Stimulated activated CD4-positive, alpha-beta T cell treated with anti-CD3 and anti-CD28 coated beads, Interleukin-12 subunit alpha, Interleukin-12 subunit beta, amount 100 ng/mL, for 48 hours (primary cell): ENCODE results near the gene ZNF628.
A peak's percentile ranks its signal among the peaks of the same experiment; 100 is the strongest.

Source experiments
- DNase-seq, 3 donors: peaks; one replicate each; pipeline ENCODE4 v3.0.0-alpha.2; 2020; ENCODE audit warnings: low read depth in 2 of 3, low spot score in 1 of 3

Gene ZNF628

DNA sequence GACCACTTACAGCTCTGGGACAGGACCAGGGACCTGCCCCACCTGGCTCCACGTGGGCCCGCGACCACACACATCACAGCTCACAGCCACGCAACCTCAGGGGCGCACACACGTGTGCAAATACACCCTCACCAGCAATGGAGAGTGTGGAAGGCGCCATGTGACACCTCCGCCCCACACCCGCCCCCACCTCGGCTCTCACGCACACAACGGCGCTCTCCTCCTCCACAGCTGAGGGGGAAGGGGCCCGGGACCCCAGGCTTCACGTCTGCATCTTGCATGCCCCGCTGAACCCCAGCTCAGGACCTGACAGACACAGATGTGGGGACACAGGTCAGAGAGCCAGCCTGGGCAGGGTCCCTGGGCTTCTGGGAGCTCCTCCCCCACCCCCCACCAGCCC, 26.9 kb upstream of the ZNF628 start:
- DNase-seq: no peak

DNA sequence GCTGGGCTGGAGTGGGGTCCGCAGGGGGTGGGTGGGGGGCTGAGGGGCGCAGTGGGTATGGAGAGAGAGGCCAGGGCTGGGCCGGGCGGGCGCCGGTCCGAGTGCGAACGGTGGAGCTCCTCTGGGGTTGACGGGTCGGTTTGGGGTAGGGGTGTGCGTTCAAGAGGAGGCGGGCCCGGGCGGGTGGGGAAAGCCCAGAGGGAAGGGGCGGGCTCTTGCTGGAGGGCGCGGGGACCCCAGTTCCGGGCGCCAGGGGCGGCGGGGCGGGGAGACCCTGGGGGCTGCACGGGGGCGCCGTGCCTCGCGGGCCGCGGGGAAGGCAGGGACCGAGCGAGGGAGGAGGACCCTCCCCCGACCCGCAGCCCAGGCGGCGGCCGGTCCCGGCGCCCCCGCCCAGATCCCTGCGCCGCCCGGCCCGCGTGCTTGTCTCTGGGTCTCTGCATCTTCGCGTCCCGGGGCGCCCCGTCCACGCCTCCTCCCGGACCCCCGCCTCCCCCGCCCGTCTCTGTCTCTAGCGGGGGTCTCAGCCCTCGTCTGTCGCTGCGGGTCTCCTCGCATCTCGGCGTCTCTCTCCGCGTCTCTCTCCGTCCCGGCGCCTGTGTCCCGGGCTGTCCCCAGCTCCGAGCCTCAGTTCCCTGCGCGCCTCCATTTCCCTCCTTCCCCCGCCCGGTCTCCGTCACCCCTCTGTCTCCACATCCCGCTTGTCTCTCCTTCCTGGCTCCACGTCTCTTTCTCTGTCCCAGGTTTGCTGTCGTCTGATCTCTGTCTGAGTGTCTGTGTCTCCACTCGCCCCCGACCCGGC, 25.1 kb upstream of the ZNF628 start:
- no peak for DNase-seq

DNA sequence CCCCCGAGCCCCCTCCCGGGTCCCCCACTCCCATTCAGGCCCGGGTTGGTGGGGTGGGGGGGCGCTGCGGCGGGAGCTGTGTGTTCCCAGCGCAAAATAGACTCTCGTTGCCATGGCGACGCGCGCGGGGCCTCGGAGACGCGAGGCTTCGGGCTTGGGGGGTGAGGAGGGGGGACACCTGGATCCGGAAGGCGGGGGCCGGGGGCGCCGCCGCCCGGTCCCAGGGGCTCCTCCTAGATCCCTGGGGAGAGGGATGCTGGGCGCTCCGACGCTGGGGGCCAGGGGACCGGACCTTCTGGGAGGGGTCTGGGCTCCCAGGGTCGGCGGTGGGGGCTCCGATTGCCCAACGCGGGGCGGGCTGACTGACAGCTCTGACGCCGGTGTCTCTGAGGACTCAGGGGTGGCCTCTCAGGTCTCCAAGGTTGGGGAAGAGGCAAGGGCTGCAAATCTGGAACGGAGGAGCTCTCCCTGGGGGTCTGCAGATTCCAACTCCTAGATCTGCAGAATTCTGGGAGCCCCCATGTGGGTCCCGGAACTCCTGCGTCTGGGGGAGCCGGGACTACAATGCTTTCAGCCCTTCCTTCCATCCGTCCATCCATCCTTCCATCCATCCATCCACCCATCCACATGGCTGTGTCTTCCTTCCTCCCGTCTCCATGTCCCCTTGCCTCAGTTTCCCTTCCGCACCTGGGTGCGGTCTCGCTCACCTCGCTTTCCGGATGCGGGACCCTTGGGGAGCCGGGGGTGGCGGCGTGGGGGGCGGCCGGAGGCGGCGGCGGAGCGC, 24.3 kb upstream of the ZNF628 start:
- DNase-seq: no peak

DNA sequence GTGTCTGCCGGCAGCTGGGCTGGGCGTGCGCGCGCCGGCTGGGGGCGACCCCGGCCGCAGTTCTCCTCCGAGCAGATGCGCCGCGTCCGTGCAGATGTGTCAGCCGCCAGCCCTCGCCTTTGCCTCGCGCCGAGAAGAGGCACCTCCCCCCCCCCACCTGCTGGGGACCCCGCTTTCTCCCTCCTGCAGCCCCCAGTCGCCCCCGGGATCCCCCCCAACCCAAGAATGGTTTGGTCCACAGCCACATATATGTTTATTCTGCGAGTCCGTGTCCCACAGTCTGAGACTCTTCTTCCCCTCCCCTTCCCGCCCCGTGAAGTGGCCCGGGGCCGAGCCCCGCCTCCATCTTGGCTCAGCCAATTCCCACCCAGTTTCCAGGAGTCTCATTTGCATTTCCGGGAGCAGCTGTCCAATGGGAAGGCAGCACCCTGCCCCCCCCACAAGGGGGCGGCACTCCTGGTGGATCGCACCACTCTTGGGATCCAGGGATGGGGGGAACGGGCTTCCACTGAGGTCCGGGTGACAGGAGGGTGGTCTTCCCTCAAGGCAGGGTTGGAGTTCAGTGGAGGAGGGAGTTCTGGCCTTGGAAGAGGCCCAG, 23.6 kb upstream of the ZNF628 start:
- DNase-seq: peak in 1 of 3 donors; percentile 35

DNA sequence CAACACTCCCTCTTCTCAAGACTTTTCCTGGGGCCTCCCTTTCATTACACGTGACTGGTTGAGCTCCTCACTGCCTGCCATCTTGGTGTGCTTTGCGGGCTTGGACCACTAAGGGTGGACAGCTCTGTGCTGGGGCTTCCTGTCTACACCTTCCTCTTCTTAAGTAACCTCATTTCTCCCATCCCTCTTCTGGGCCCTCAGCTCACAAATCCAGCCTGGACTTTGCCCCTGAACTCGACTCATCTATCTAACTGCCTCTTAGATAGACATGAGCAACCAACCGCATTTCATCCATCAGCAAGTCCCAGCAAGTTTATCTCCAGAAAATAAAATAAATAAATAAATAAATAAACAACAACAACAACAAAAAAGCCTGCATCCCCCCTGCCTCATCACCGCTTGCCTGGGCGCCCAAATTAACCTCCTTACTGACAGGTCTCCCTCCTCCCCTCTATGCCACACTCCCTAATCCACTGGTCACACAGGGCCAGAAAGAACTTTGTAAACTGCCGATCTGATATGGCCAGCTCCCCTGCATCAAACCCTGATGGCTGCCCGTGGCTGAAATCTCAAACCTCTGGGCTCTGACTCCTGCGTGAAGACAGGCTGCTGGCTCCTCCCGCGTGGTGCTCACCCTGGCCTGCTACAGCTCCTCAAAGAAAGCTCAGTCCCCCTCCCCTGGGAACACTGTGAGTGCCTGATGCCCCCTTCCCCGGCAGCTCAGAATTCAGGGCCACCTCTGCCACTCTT, 22.7 kb upstream of the ZNF628 start:
- DNase-seq: no peak

DNA sequence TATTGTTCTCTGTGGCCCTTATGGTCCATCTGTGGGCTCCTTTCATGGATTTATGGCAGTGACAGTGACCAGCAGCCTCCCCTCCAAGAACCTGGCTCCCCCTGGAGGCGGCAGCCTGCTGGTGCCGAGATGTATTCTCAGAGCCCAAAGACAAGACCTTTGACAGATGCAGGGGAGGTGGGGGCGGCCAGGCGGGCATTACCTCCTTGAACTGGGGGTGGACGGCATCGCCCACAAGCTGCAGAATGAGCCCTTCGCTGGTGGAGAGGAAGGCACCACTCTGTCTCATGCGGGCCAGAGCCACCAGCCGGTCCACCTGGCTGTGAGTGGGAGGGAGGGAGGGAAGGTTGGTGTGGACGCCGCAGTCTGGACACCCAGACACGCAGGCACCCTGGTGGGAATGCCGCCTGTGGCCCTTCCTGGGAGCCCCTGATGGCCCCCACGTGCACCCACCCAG, 21.6 kb upstream of the ZNF628 start:
- DNase-seq: no peak

DNA sequence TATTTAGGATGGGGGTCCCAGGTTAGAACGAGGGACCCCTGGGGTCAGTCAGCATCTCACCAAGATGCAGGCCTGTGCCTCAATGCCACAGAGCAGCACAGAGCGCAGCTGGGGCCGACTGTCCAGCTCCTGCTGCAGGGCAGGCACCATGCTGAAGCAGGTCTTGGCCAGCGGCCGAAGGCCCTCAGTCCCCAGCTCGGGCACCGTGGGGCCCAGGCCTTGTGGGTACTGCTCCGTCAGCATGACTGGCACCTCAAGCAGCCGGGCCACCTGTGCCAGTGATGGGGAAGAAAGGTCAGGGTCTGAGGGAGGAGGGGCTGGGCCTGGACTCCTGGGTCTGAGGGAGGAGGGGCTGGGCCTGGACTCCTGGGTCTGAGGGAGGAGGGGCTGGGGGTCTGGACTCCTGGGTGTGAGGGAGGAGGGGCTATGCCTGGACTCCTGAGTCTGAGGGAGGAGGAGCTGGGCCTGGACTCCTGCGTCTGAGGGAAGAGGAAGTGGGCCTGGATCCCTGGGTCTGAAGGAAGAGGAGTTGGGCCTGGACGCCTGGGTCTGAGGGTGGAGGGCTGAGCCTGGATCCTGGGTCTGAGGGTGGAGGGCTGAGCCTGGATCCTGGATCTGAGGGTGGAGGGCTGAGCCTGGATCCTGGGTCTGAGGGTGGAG, 20.7 kb upstream of the ZNF628 start:
- no peak for DNase-seq

DNA sequence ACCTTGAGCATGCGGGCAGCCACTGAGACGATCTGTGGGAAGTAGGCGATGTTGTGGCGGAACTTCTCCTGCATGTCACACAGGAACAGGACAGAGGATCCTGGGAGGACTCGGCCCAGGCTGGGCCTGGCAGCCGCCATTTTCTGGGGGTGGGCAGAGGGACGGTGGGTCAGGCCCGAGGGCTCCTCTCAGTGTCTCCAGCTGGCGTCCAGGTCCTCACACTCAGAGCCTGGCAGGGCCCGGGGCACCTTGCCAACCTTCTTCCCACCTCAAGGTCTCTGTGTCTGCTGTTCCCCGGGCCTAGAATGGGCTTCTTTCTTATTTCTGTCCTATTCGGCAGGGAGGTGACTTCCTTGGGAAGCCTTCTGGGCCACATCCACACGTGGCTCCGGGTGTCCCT, 20.1 kb upstream of the ZNF628 start:
- no peak for DNase-seq

DNA sequence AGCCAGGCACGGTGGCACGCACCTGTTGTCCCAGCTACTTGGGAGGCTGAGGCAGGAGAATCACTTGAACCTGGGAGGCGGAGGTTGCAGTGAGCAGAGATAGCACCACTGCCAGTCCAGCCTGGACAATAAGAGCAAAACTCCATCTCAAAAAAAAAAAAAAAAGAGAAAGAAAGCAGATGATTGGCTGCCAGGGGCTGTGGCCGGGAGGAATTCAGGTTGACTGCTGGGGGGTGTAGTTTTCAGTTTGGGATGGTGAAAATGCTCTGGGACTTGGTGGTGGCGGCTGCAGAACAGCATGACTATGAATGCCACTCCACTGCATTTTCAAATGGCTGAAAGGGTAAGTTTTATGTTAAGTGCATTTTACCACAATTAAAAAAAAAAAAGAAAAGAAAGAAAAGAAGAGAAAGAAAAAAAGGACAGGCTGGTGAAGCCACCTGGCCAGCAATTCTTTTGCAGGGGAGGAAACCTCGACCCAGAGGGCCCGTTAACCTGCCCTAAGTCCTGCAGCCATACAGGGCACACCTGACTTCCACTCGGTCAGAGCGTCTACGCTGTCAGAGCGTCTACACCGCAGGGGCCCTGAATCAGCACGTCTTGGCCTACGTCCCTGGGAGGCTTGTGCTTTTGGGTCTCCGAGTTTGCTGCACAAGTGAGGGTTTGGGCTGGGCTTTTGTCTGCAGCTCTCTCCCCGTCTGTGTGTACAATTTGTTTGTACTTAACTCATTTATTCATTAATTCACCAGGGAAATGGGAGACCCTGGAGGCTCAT, 18.5 kb upstream of the ZNF628 start:
- no peak for DNase-seq

DNA sequence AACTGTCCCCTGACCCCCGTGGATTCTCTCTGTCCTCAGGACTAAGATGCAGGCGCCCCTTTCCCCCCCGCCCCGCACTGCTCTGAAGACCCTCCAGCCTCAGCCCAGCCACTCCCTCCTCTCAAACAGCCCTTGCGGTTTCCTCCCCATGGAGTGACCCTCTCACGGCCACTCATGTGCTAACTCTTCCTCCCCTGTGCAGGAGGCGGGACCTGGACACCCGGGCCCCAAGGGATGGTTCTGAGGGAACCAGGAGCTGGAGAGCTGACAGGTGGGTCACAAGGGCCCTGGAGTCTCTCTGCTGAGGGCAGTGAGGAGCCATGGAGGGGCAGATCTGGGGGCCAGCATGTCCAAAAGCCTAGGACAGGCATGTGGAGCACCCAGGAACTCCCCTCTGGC, 16.9 kb upstream of the ZNF628 start:
- DNase-seq: no peak

DNA sequence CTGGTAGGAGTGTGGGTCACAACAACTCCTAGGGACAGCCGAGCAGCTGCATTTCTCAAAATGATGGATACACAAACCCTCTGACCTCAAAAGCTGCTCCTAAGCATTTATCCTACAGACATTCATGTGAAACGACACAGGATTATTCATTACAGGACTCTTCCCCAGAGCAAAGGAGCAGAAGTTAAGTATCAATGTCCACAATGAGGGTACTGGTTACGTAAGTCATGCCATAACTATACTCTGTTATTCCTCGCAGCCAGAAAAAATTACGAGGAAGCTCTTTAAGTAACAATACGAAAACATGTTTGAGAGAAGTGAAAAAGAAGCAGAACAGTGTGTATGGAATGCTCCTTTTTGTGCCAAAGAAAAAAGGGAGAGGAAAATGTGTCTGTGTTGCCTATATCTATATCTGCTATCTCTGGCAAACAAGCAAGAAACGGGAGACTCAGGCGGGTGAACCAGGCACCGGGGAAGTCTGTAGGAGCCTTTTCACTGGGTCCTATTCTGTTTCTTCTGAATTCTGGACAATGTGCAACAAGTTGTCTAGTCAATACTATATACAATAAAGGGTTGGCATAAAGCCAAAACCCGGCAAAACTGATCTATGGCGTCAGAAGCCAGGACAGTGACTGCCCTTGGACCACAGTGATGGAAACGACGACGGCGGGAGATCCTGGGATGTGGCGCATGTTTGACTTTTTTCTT, 16.3 kb upstream of the ZNF628 start:
- no peak for DNase-seq

DNA sequence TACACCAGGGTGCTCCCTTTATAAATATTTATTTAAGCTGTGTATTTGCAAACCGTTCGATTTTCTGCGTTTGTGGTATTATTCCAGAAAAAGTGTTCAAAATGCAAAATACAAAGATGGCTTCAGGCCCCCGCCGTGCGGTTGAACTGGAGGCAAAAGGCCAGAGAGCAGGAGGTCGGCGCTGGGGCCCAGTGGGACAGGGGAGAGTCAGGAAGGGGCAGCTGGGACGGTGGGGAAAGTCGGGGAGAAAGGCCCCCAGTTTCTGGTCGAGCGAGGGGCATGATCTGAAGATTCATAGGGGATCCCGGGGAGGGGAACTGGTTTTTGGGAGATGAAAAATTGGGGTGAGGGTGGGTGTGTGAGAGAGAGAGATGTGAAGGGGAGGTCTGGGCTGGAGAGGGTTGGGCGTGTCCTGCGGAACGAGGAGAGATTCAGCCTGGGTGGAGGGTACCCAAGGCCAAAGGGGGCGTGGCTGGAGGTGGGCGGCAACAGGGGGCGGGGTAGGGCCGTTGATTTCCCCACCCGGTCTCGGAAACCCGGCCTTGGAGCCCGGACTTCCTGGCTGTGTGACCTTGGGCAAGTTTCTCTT, 15.7 kb upstream of the ZNF628 start:
- no peak for DNase-seq

DNA sequence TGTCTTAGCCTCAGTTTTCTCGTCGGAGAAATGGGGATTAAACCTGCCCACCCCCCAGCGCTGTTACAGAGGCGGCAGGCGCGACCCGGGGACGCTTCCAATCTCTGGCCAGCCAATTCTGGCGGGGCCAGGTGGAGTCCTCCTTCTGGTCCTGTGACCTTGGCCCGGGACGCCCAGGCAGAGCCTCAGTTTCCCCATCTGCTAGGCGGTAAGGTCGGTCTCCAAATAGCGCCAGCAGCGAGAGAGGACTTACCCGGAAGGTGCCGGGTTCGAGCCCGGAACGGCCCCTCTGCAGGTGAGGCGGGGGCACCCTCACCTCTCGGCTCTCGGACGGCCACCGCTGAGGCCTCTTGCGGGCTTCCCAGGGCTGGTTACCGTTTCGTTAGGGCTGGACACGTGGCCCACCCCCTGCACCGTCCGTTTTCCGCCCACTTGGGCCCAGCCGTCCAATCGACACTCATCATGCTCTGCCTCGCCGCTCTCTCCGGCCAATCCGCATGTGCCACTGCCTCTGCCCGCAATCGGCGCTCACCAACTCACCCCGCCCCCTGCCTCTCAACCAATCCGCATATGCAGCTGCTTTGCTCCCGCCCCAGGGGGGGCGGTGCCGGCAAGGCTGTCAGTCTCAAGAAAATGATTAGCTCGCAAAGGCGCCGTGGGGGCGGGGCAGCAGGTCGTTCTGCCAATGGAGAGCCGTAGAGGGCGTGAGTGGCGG, 15.0 kb upstream of the ZNF628 start, which contains the start of gene ISOC2:
Gene ISOC2, minus strand, starts transcription at position 384 of the 715 bp plus-strand sequence. CDS start 5,156 bp downstream, outside the sequence.
- peak; percentile 100 for DNase-seq

DNA sequence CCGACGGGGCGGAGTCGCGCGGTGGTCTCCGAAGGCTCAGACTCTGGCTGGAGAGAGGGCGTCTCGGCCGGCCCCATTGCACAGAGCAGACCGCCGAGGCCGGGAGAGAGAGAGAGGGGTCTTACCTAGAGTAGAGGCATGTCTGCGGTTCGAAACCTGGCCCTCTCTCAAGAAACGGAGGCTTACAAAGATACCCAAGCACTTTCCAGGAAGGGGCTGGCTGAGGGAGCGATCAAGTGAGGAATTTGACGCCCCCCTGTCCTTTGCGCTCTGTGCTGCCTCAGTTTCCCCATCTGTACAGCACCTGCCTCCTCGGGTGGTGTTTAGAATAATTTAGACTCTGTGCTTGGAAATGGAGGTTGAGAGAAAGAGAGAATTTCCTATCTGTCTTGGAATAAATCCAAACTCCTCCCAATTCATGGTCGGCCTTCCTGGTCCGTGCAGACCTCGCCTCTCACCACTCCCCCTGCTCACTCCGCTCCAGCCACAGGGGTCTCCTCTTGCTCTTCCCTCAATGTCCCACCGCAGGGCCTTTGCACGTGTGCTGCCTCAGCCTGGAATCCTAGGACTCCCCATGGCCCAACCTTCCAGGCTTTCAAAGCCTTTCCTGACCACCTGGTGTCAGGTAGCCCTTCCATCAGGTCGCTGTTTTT, 14.3 kb upstream of the ZNF628 start:
- DNase-seq: no peak

DNA sequence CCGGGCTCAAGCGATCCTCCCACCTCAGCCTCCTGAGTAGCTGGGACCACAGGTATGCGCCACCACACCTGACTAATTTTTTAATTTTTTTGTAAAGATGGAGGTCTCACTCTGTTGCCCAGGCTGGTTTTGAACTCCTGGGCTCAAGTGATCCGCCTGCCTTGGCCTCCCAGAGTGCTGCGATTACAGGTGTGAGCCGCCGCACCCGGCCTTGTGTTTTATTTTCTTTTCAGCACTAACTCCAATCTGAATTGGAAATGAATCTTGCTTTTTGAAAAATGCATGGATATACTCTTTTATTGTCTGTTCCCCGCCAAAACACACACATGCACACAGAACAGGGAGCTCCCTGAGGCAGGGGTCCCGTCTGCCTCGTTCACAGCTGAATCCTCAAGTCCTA, 13.7 kb upstream of the ZNF628 start:
- DNase-seq: no peak

DNA sequence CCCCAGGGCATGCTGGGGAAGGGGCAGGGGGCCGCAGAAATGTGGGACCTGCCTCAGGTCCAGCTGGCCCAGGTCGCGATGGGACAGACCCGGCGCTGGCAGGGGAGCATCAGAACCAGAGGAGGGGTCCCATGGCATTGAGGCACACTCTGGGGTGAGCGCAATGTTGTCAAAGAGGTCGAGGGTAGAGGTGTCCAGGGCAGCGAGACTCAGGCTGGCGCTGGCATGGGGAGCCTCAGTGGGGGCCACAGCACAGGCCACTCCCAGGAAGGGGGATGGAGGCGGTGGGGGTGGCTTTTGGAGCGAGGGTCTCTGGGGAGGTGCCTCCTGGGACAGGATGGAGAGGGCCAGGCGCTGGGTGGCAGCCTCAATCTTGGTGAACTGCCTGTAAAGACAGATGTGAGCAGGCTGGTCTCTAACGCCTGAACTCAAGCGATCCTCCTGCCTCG, 12.8 kb upstream of the ZNF628 start:
- DNase-seq: no peak

DNA sequence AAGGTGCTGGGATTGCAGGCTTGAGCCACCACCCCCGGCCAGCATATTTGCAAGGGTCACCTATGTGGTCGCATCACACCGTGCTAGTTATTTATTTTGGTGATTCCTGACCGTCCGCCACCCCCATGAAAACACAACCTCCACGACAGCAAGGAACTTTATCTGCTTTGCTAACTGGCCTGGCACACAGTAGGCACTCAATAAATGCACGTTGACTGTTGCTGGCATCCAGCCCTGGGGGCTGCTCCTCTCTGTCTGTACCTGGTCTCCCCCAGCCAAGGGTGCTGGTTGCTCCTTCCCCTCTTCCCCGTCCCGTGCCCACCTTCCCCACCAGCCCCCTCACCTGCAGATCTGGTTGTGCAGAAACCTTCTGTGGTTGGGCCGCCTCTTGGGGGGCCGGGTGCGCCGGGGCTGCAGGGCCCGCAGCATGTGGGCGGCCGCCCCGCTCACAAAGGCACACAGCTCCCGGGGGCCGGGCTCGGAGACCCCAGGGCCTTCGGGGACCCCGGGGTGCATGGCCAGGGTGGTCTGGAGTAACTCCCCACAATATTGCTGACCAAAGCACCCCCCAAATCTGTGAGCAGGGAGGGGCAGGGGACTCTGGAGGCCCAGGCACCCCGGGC, 12.3 kb upstream of the ZNF628 start:
- no peak for DNase-seq
